GM12874 (cell line): ENCODE results near the gene COX19.

Experiments used
- TF ChIP-seq, protein P1 (sequence below): IDR thresholded peaks from 2 replicates; pipeline ENCODE4 v1.5.1; 2011; ENCODE audit warnings: low read depth, mild to moderate bottlenecking, control low read depth, low read length, moderate library complexity; ENCODE audit not compliant: insufficient read depth

COX19 gene

DNA sequence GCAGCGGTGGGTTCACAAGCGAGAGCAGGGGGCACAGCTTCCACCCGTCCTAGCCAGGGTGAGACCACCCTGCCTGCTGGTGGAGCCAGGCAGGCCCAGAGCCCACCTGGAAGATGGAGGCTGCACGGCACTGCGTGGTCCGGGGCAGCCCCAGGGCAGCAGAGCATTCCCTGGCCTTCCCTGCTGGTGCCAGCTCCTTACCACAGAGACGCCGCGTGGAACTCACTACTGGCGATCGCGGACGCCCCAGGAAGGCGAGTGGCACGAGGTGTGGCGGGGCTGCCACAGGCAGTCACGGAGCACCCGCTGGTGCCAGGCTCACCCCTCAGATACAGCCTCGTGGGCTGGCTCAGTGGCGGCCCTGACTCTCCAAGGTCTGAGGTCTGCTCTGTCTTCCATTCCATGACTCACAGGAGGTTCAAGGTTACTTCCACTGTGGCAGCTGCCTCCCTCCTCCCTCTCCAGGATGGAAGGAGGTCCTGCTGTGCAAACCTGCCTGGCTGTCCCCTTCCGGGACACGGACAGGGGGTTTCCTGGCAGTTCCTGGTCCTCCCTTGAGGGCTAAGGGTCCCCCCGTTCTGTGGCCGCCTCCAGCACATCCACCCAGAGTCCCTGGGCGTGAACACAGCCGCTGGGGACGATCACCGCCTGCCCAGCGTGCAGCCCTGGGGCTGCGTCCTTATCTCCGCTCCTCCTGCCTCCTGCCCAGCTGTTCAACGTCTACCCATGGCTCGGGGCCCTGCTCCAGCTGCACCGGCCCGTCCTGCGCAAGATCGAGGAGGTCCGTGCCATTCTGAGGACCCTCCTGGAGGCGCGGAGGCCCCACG is 10.8 kb upstream of the COX19 start:
- TF ChIP-seq, protein P1, sequence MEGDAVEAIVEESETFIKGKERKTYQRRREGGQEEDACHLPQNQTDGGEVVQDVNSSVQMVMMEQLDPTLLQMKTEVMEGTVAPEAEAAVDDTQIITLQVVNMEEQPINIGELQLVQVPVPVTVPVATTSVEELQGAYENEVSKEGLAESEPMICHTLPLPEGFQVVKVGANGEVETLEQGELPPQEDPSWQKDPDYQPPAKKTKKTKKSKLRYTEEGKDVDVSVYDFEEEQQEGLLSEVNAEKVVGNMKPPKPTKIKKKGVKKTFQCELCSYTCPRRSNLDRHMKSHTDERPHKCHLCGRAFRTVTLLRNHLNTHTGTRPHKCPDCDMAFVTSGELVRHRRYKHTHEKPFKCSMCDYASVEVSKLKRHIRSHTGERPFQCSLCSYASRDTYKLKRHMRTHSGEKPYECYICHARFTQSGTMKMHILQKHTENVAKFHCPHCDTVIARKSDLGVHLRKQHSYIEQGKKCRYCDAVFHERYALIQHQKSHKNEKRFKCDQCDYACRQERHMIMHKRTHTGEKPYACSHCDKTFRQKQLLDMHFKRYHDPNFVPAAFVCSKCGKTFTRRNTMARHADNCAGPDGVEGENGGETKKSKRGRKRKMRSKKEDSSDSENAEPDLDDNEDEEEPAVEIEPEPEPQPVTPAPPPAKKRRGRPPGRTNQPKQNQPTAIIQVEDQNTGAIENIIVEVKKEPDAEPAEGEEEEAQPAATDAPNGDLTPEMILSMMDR: no peak

DNA sequence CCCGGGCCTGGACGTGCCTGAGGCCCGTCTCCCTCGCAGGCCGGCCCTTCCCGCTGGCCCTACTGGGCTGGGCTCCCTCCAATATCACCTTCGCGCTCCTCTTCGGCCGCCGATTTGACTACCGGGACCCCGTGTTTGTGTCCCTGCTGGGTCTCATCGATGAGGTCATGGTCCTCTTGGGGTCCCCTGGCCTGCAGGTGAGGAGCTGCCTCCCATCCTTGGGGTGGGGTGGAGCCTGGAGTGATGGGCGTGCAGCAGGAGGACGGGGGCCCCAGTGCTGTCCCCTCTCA is 9.7 kb upstream of the COX19 start:
- TF ChIP-seq, protein P1: no peak

DNA sequence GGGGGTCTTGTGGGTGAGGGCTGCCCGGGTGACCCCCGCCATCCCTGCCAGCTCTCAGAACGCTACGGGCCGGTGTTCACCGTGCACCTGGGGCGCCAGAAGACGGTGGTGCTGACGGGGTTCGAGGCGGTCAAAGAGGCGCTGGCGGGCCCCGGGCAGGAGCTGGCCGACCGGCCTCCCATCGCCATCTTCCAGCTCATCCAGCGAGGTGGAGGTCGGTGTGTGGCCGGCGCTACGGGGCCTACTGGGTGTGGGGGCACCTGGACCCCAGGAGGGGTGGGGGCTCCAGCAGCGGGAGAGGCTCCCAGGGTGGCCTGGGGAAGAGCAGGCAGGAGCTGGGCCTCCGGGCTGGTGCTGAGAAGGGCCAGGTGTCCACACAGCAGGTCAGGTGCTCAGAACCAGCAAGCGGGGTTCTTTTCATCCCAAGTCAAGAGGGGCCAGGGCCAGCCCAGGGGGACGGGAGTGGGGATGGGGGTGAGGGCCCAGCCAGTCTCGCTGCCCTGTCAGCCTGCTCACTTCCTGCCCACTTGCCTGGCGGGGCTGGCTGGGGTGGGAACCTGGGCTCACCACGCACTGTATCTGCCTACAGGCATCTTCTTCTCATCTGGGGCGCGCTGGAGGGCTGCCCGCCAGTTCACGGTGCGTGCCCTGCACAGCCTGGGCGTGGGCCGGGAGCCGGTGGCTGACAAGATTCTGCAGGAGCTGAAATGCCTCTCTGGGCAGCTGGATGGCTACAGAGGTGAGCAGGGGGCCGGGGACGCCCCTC is 9.2 kb upstream of the COX19 start:
- TF ChIP-seq, protein P1: no peak

DNA sequence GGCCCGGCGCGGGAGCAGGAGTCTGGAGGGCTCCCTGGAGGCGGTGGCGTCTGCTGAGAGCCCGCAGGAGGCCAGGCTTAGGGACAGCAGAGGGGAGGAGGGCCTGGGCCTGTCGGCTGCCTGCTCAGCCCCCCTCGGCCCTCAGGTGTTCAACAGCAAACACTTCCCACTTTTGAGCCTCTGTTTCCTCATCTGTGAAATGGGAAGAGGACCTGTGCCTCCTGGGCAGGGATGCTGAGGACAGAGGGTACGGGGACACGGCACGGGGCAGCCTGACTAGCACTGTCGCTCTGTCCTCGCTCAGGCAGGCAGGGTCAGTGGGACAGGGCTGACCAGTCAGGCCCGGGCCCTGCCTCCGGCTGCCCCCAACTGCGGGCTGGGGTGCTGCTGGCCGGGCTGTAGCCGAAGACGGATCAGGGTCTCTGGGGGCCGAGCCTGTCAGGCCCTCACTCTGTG is 8.3 kb upstream of the COX19 start:
- TF ChIP-seq, protein P1: no peak

DNA sequence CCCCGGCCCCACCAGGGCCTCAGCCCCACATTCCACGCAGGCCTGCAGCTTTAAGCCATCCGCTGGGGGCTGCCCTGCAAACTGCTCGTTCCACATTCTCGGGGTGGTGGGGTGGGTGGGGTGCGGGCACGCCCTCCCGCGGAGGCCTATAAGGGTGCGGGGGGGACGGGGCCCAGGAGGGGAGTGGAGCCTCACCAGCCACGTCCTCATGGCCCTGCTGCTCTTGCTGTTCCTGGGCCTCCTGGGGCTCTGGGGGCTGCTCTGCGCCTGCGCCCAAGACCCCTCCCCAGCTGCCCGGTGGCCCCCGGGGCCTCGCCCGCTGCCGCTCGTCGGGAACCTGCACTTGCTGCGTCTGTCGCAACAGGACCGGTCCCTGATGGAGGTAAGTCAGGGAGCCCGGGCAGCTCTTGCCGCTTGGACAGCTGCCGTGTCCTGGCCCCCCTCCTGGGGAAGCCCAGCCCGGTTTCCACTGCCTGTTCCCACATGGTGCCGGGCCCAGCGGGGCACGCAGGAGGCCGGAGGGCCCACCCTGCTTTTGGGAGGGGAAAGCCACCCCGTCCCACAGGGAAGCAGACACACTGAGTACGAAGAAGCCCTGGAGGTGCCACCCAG is 7.8 kb upstream of the COX19 start, which contains the start of gene CYP2W1:
CYP2W1 (plus strand) TSS at position 178 of the 612 bp plus-strand sequence; CDS start at position 209, 31 bp downstream.
- TF ChIP-seq, protein P1: no peak

DNA sequence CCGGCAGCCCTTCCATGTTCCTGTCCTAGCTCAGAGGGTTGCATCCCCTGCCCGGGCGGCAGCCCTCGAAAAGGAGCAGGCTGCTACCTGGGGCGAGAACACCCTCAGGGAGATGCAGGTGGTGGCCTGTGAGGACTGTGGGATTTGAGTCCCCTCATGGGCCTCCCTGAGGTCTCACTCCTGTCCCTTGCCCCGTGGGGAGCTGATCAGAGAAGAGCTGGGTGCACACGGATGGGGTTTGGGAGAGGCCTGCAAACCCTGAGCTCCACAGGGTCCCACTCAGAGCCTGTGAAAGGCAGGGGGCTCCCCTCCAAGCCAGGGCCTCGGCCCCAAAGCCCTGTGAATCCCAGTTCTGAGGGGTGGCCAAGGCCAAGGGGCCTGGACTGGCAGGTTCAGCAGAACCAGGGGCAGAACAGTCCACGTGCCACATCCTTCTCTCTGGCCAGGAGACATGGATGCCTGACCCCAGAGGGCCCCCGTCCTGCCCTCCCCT is 7.2 kb upstream of the COX19 start:
- TF ChIP-seq, protein P1: no peak
